HAP-1 (cell line): ENCODE measurements around the gene GPR176.

Source experiments
- DNase-seq, 2 experiments: peaks; one replicate each; pipeline ENCODE4 v3.0.0-alpha.2; 2016 to 2020; ENCODE audit warnings: low spot score in 2 of 2
- H3K27me3 ChIP-seq: fragments of 250-450 bp; sonication (Bioruptor Pico); 2 replicates; pipeline ENCODE4 v1.5.1; 2020; ENCODE audit warnings: low read depth, mild to moderate bottlenecking, moderate library complexity
- H3K36me3 ChIP-seq: fragments of 250-450 bp; sonication (Bioruptor Pico); replicated peaks from 2 replicates; pipeline ENCODE4 v1.5.1; 2020; ENCODE audit warnings: mild to moderate bottlenecking
- H3K4me1 ChIP-seq: fragments of 250-450 bp; sonication (Bioruptor Pico); 2 replicates; pipeline ENCODE4 v1.5.1; 2020; ENCODE audit warnings: mild to moderate bottlenecking
- H3K4me3 ChIP-seq: fragments of 250-450 bp; sonication (Bioruptor Pico); 2 replicates; pipeline ENCODE4 v1.5.1; 2020; ENCODE audit warnings: mild to moderate bottlenecking, moderate library complexity
- H3K9me3 ChIP-seq: fragments of 250-450 bp; sonication (Bioruptor Pico); 2 replicates; pipeline ENCODE4 v1.5.1; 2020; ENCODE audit warnings: mild to moderate bottlenecking, moderate library complexity
- in situ Hi-C: fragments of 300-500 bp; cut with MboI; formaldehyde crosslinking; loops from 3 replicates; pipeline ENCODE4 v1.14.3; 2020; ENCODE audit warnings: low sequenced_read_pairs, inconsistent platforms, mixed read lengths

The GPR176 gene, protein sequence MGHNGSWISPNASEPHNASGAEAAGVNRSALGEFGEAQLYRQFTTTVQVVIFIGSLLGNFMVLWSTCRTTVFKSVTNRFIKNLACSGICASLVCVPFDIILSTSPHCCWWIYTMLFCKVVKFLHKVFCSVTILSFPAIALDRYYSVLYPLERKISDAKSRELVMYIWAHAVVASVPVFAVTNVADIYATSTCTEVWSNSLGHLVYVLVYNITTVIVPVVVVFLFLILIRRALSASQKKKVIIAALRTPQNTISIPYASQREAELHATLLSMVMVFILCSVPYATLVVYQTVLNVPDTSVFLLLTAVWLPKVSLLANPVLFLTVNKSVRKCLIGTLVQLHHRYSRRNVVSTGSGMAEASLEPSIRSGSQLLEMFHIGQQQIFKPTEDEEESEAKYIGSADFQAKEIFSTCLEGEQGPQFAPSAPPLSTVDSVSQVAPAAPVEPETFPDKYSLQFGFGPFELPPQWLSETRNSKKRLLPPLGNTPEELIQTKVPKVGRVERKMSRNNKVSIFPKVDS

DNA sequence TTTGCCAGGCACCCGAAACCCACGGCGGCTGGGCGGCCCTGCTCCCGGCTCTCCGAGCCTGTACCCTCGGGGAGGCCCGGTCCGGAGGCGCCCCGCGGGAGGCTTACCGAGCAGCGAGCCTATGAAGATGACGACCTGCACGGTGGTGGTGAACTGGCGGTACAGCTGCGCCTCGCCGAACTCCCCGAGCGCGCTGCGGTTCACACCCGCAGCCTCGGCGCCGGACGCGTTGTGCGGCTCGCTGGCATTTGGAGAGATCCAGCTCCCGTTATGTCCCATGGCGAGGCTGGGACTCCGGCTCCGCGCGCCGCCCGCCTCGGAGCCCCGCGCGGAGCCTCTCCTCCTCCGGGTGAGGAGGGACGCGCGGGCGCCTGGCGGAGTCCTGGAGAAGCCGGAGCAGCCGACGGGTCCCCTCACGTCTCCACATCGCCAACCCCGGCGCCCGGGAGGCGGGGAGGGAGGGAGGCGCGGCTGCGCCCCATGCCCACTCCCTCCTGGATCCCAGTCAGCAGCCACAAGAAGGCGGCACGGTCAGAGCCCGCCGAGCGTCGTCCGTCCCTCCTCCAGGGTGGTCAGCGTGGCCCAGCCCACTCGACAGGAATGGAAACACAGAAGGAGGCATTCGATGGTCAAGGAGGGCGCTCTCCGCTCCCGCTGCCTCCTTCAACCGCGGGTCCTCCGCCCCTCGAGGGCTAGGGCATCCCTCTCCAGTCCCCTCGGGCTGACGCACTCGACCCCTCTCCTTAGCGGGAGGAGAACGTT is at the start of gene GPR176:
TSS of gene GPR176 (minus strand) at position 519 of the 762 bp plus-strand sequence. CDS start at position 279, 240 bp downstream.
- Histone ChIP-seq H3K9me3 (no peaks in the 10 kb centered on the region), H3K36me3 (no peaks in the 10 kb centered on the region; the same call in 1 of the 2 replicates), H3K4me1 (peaks cover 9% of the 10 kb centered on the region), H3K27me3 (peaks cover 6% of the 10 kb centered on the region; the same call in 1 of the 2 replicates), H3K4me3 (peak within 1 kb of the TSS; percentile 48)
- DNase-seq, result peak in 1 of 2 experiments; percentile 54
- in situ Hi-C loops, result no loop called here

DNA sequence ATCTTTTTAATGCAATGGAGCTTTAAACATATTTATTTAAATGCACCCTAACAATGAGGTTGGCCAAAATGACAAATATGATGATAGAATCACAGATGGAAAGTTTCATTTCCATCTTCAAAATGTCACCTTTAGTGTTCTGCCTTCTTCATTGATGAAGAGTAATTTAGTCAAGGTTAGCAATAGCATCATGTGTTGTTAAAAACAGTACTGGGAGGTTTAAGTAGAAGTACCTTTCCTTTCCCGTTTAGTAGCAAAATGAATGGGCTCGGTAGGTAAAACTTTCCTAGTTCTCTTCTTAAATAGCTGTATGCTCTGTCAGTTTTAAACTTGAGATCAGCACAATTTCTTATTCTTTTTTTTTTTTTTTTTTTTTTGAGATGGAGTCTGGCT is 48.9 kb upstream of the GPR176 start:
- Histone ChIP-seq H3K27me3 (no peaks in the 10 kb centered on the region), H3K4me1 (no peaks in the 10 kb centered on the region), H3K9me3 (no peaks in the 10 kb centered on the region), H3K36me3 (peaks cover 30% of the 10 kb centered on the region), H3K4me3 (no peak overlapping the region)
- in situ Hi-C loops, result no loop called here
- DNase-seq, result no peak

DNA sequence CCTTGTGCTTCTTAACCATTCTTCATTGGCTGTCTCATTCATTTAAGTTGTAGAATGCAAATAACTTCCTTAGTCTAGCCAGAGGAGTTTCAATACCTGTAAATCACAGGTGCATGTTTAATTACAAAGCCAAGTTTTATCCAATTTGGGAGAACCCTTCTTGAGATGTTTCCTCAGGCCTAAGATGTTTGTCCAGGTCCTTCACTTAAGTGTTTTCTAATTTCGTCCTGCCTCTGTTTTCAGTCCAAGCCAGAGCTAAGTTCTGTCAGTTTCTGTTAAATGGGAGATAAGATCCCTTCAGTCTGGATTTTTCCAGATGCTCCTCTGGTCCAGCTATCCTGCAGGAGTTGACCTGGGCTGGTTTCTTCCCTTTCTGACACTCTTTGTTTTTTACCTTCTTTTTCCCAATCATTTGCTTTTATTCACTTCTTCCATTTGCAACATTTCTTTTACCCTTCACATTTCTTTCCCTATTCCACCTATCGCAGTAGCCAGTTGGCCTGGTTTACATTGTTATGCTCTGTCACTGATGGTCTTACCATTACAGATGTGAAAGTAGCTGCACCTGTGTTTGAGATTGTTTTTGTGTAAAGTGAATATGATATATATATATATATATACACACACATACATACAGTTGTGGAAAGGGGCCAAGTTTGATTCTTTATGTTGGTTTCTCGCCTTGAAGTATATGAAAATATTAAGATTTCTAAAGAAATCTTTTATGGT is 48.4 kb upstream of the GPR176 start:
- DNase-seq, result no peak
- H3K36me3 ChIP-seq, result peaks cover 30% of the 10 kb centered on the region
- no peaks in the 10 kb centered on the region for H3K9me3 ChIP-seq
- in situ Hi-C loops, result no loop called here
- H3K27me3 ChIP-seq, result no peaks in the 10 kb centered on the region
- H3K4me1 ChIP-seq, result no peaks in the 10 kb centered on the region
- no peak overlapping the region for H3K4me3 ChIP-seq

GRCh38 chr15:39966521-39966920 is 46.5 kb upstream of the GPR176 start:
- H3K4me1 ChIP-seq, result no peaks in the 10 kb centered on the region
- peaks cover 33% of the 10 kb centered on the region for H3K36me3 ChIP-seq
- no peak overlapping the region for H3K4me3 ChIP-seq
- no peaks in the 10 kb centered on the region for H3K27me3 ChIP-seq
- in situ Hi-C loops, result no loop called here
- no peaks in the 10 kb centered on the region for H3K9me3 ChIP-seq
- no peak for DNase-seq

DNA sequence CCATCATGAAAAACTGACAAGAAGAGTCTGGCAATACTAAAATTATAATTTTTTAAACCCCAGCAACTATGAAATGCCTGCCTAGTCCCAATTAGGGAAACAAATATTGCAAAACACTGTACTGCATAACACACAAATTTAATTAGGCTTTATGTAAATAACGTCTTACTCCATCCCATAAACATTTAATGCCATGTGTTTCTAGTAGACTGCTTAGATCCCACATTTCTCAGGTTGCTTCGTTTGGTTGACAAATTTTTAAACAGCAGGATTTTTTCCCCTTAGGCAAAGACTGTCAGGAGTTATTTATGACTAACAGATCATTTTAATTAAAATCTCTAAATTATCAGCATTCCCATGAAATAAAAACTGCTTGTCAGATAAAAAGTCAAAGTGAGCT is 43.7 kb upstream of the GPR176 start:
- H3K36me3 ChIP-seq, result peaks cover 28% of the 10 kb centered on the region
- DNase-seq, result no peak
- peaks cover 4% of the 10 kb centered on the region; the same call in 1 of the 2 replicates for H3K4me1 ChIP-seq
- no peaks in the 10 kb centered on the region for H3K9me3 ChIP-seq
- in situ Hi-C loops, result no loop called here
- H3K4me3 ChIP-seq, result no peak overlapping the region
- no peaks in the 10 kb centered on the region for H3K27me3 ChIP-seq

GRCh38 chr15:39961051-39961450 is 41.0 kb upstream of the GPR176 start:
- DNase-seq, result no peak
- Histone ChIP-seq H3K9me3 (no peaks in the 10 kb centered on the region), H3K4me1 (peaks cover 6% of the 10 kb centered on the region; the same call in 1 of the 2 replicates), H3K4me3 (no peak overlapping the region), H3K27me3 (no peaks in the 10 kb centered on the region), H3K36me3 (peaks cover 37% of the 10 kb centered on the region)
- in situ Hi-C loops, result no loop called here

- no peaks in the 10 kb centered on the region for H3K9me3 ChIP-seq
- H3K27me3 ChIP-seq, result no peaks in the 10 kb centered on the region
- no peak overlapping the region for H3K4me3 ChIP-seq
- peaks cover 33% of the 10 kb centered on the region for H3K36me3 ChIP-seq
- peaks cover 6% of the 10 kb centered on the region; the same call in 1 of the 2 replicates for H3K4me1 ChIP-seq
- DNase-seq, result no peak
- in situ Hi-C loops, result no loop called here
Observed at GRCh38 chr15:39960411-39960810, 40.3 kb upstream of the GPR176 start.

GRCh38 chr15:39959411-39959810 is 39.3 kb upstream of the GPR176 start:
- no peaks in the 10 kb centered on the region for H3K27me3 ChIP-seq
- H3K9me3 ChIP-seq, result no peaks in the 10 kb centered on the region
- in situ Hi-C loops, result no loop called here
- H3K4me3 ChIP-seq, result no peak overlapping the region
- peak in 1 of 2 experiments; percentile 29 for DNase-seq
- peaks cover 39% of the 10 kb centered on the region for H3K36me3 ChIP-seq
- peaks cover 6% of the 10 kb centered on the region; the same call in 1 of the 2 replicates for H3K4me1 ChIP-seq

- in situ Hi-C loops, result no loop called here
- no peak overlapping the region for H3K4me3 ChIP-seq
- H3K36me3 ChIP-seq, result peaks cover 44% of the 10 kb centered on the region
Observed at GRCh38 chr15:39957481-39957880, 37.4 kb upstream of the GPR176 start.

DNA sequence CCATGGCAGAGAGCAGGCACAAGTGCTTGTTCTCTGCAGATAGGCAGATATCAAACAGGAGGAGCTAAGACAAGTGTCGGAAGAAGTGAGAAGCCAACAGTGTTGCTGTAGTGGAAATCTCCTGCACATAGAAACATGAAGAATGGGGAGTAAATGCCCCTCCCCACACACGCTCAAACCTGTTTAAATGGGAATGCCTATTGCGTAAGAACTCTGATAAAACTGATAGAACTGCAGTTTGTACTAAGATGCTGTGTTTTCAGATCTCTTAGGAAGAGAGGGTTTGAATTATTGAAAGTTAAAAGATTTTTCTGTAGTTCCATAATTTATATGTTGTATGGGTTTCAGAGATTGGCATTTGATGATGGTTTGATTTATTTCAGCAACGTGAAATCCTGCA is 33.5 kb upstream of the GPR176 start:
- Histone ChIP-seq H3K27me3 (no peaks in the 10 kb centered on the region), H3K4me1 (no peaks in the 10 kb centered on the region), H3K9me3 (no peaks in the 10 kb centered on the region), H3K36me3 (peaks cover 63% of the 10 kb centered on the region), H3K4me3 (no peak overlapping the region)
- no peak for DNase-seq
- in situ Hi-C loops, result no loop called here

More at GRCh38 chr15:39957481-39957880, 37.4 kb upstream of the GPR176 start:
- Histone ChIP-seq H3K9me3 (no peaks in the 10 kb centered on the region), H3K27me3 (no peaks in the 10 kb centered on the region), H3K4me1 (peaks cover 6% of the 10 kb centered on the region; the same call in 1 of the 2 replicates)
- no peak for DNase-seq

DNA sequence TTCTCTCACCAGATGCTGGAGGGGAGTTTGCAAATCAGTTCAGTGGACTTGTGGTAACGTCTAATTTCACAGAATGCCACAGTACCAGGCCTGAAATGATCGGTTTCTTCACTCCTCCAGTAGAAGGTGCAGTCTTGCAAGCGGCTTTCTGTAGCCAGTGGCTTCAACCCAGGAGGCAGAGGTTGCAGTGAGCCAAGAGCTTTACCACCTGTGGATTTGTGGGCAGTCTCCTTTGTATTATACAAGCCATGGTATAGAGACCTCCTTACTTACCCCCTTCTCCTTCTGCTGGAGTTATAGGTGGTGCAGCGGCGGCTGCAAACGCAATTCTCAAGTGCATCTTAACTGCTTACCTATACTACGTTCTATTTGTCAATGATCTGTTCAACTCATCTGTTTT is 31.5 kb upstream of the GPR176 start:
- H3K4me3 ChIP-seq, result no peak overlapping the region
- no peaks in the 10 kb centered on the region for H3K27me3 ChIP-seq
- no peaks in the 10 kb centered on the region for H3K9me3 ChIP-seq
- no peak for DNase-seq
- in situ Hi-C loops, result no loop called here
- H3K36me3 ChIP-seq, result peaks cover 52% of the 10 kb centered on the region
- H3K4me1 ChIP-seq, result no peaks in the 10 kb centered on the region

DNA sequence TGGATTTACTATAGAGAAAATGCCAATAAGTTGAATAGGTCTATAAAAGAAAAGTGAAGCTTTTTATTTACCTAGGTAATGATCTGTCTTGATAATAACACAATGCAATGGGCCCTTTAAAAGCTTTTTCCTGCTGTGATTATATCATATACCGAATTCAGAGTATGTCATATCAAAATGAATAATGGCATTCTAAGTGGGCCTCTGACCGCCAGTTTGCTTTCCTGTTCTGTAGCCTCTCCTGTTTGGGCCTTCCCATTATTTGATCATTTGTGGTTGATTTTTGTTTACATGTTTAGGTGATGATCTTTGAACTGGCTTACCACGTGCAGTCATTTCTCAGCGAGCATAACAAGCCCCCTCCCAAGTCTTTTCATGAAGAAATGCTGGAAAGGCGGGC is 28.8 kb upstream of the GPR176 start:
- in situ Hi-C loops, result no loop called here
- Histone ChIP-seq H3K4me3 (no peak overlapping the region), H3K9me3 (no peaks in the 10 kb centered on the region), H3K27me3 (no peaks in the 10 kb centered on the region), H3K36me3 (peaks cover 58% of the 10 kb centered on the region), H3K4me1 (no peaks in the 10 kb centered on the region)
- no peak for DNase-seq

- H3K36me3 ChIP-seq, result peaks cover 59% of the 10 kb centered on the region
- in situ Hi-C loops, result no loop called here
Observed at GRCh38 chr15:39947401-39948197, 27.5 kb upstream of the GPR176 start.

More at GRCh38 chr15:39947401-39948197, 27.5 kb upstream of the GPR176 start:
- Histone ChIP-seq H3K27me3 (no peaks in the 10 kb centered on the region), H3K9me3 (no peaks in the 10 kb centered on the region), H3K4me1 (no peaks in the 10 kb centered on the region), H3K4me3 (no peak overlapping the region)
- no peak for DNase-seq
